AG04449 (cell line): Measurements from ENCODE around the gene RNF111.
"Not testable (repeated sequence)": the region's sequence is repeated elsewhere in the genome, so short reads cannot be mapped to it uniquely, and the experiment has no call there.

Experiments
- CTCF ChIA-PET: fragments of 350-600 bp; formaldehyde crosslinking; extraction: SDS; loops from one replicate; lab custom pipeline; 2021; ENCODE audit warnings: antibody characterized with exemption; lab: Yijun Ruan, JAX
- POLR2A ChIA-PET: fragments of 400-600, 350-600 bp; formaldehyde crosslinking; extraction: SDS; loops from one replicate; lab custom pipeline; 2020; ENCODE audit warnings: antibody characterized with exemption, inconsistent platforms; lab: Yijun Ruan, JAX
- DNase-seq: peaks from one replicate; pipeline ENCODE4 v3.0.0-alpha.2; 2010; ENCODE audit warnings: low read depth, low spot score
- H3K4me3 ChIP-seq: 2 replicates; pipeline ENCODE4 v1.5.1; 2011; ENCODE audit warnings: low read depth, mild to moderate bottlenecking, control low read depth, low read length
- CTCF ChIP-seq: IDR thresholded peaks from one replicate; pipeline ENCODE4 v1.5.1; 2011; ENCODE audit warnings: mild to moderate bottlenecking, moderate library complexity, low read length, control low read depth, inconsistent platforms; ENCODE audit not compliant: insufficient read depth; ENCODE audit errors: missing control alignments

Gene RNF111

GRCh38 chr15:59119625-59120024 is 132.2 kb downstream of the RNF111 start:
- ChIA-PET CTCF (no interaction called here), POLR2A (no interaction called here)
- TF ChIP-seq CTCF: no peak
- DNase-seq: no peak
- no peak overlapping the region for H3K4me3 ChIP-seq

- no peak for DNase-seq
- ChIA-PET CTCF (interaction anchor here (1.1 kb wide), 1 partner anchor 13 kb away, joined by 3 read pairs; no protein-coding TSS in a partner anchor), POLR2A (interaction anchor here (0.6 kb wide), 1 partner anchor 32 kb away, joined by 3 read pairs; no protein-coding TSS in a partner anchor)
- H3K4me3 ChIP-seq: no peak overlapping the region
- TF ChIP-seq CTCF: no peak
Observed at GRCh38 chr15:59120937-59121336, 133.5 kb downstream of the RNF111 start.

- CTCF ChIA-PET: interaction anchor here (1.1 to 2.4 kb wide), 3 partner anchors 9 to 377 kb away, joined by 3 to 5 read pairs (median 5); no protein-coding TSS in a partner anchor
- POLR2A ChIA-PET: no interaction called here
- DNase-seq: no peak
Observed at GRCh38 chr15:59124261-59124660, 136.8 kb downstream of the RNF111 start.

GRCh38 chr15:59125683-59126082 is 138.2 kb downstream of the RNF111 start:
- CTCF ChIA-PET, H3K4me3 ChIP-seq, POLR2A ChIA-PET, DNase-seq: not testable (repeated sequence)

More at GRCh38 chr15:59124261-59124660, 136.8 kb downstream of the RNF111 start:
- no peak overlapping the region for H3K4me3 ChIP-seq
- no peak for TF ChIP-seq CTCF

GRCh38 chr15:59127255-59127654 is 139.8 kb downstream of the RNF111 start:
- DNase-seq, POLR2A ChIA-PET, H3K4me3 ChIP-seq: not testable (repeated sequence)
- CTCF ChIA-PET: interaction anchor here (0.8 kb wide), 1 partner anchor 11 kb away, joined by 3 read pairs; no protein-coding TSS in a partner anchor

GRCh38 chr15:59131456-59131855 is 144.0 kb downstream of the RNF111 start:
- DNase-seq: no peak
- no peak overlapping the region for H3K4me3 ChIP-seq
- POLR2A ChIA-PET: no interaction called here
- CTCF ChIA-PET: interaction anchor here (1.0 to 1.2 kb wide), 2 partner anchors 13 to 23 kb away, joined by 3 read pairs; no protein-coding TSS in a partner anchor
- no peak for TF ChIP-seq CTCF

GRCh38 chr15:59131969-59132562 is 144.6 kb downstream of the RNF111 start:
- TF ChIP-seq CTCF: no peak
- DNase-seq: no peak
- CTCF ChIA-PET: interaction anchor here (1.0 to 1.5 kb wide), 3 partner anchors 12 to 361 kb away, joined by 3 read pairs; no protein-coding TSS in a partner anchor
- no peak overlapping the region for H3K4me3 ChIP-seq
- POLR2A ChIA-PET: no interaction called here
